GM23338 (cell line): ENCODE data around the gene TWSG1. TPM values are rescaled to one million over a fixed set of nuclear protein-coding genes. Genes with fewer than 3 reads are reported as not detected.
A peak's percentile ranks its signal among the peaks of the same experiment; 100 is the strongest.

Source experiments
- ATAC-seq: fragments of 200-7000 bp; cut with Tn5 transposase; 3 replicates; pipeline ENCODE4 v1.9.1; 2020
- DNase-seq: peaks from one replicate; pipeline ENCODE4 v3.0.0-alpha.2; 2015; ENCODE audit warnings: low spot score
- H2AFZ ChIP-seq: fragments of 200-600 bp; sonication (generic); 2 replicates; pipeline ENCODE4 v1.8.0; 2016; ENCODE audit warnings: antibody characterized with exemption, mild to moderate bottlenecking, moderate library complexity
- H3F3A ChIP-seq: fragments of 200-600 bp; sonication (generic); replicated peaks from 2 replicates; pipeline ENCODE4 v1.8.0; 2017; ENCODE audit warnings: antibody characterized with exemption, mixed run types, low read depth
- H3K27ac ChIP-seq: fragments of 200-600 bp; sonication (generic); 2 replicates; pipeline ENCODE4 v1.6.1; 2016; ENCODE audit warnings: low read depth
- H3K27me3 ChIP-seq: fragments of 200-600 bp; sonication (generic); 2 replicates; pipeline ENCODE4 v1.8.0; 2016; ENCODE audit warnings: mild to moderate bottlenecking, mixed run types, moderate library complexity; ENCODE audit not compliant: insufficient read depth
- H3K36me3 ChIP-seq: fragments of 200-600 bp; sonication (generic); 2 replicates; pipeline ENCODE4 v1.8.0; 2016; ENCODE audit warnings: mild to moderate bottlenecking; ENCODE audit not compliant: insufficient read depth
- H3K4me1 ChIP-seq: fragments of 200-600 bp; sonication (generic); 2 replicates; pipeline ENCODE4 v1.8.0; 2016; ENCODE audit warnings: mild to moderate bottlenecking, moderate library complexity; ENCODE audit not compliant: insufficient read depth
- H3K4me2 ChIP-seq: fragments of 200-600 bp; sonication (generic); 2 replicates; pipeline ENCODE4 v1.7.1; 2017; ENCODE audit warnings: mixed run types
- H3K4me3 ChIP-seq: fragments of 200-600 bp; sonication (generic); 2 replicates; pipeline ENCODE4 v1.6.1; 2016; ENCODE audit warnings: mixed run types
- H3K79me2 ChIP-seq: fragments of 200-600 bp; sonication (generic); replicated peaks from 2 replicates; pipeline ENCODE4 v1.8.0; 2017; ENCODE audit warnings: mild to moderate bottlenecking; ENCODE audit not compliant: insufficient read depth
- H3K9me2 ChIP-seq: fragments of 200-600 bp; sonication (generic); 2 replicates; pipeline ENCODE4 v1.8.0; 2017; ENCODE audit not compliant: insufficient read depth
- H4K20me1 ChIP-seq: fragments of 200-600 bp; sonication (generic); replicated peaks from 2 replicates; pipeline ENCODE4 v1.8.0; 2017; ENCODE audit warnings: mild to moderate bottlenecking; ENCODE audit not compliant: insufficient read depth
- H3K27ac Mint-ChIP-seq: 2 replicates; pipeline ENCODE4 v1.8.0; 2020; ENCODE audit warnings: inconsistent platforms, mild to moderate bottlenecking, moderate library complexity, mixed read lengths
- H3K27me3 Mint-ChIP-seq: 3 replicates; pipeline ENCODE4 v1.8.0; 2022; ENCODE audit warnings: low read depth, mild to moderate bottlenecking, moderate library complexity, mixed read lengths, inconsistent platforms; ENCODE audit not compliant: insufficient read depth, poor library complexity
- H3K36me3 Mint-ChIP-seq: 3 replicates; pipeline ENCODE4 v1.8.0; 2021; ENCODE audit warnings: low read depth, mild to moderate bottlenecking, inconsistent platforms, moderate library complexity, mixed read lengths
- H3K4me1 Mint-ChIP-seq: 3 replicates; pipeline ENCODE4 v1.8.0; 2020; ENCODE audit warnings: mild to moderate bottlenecking, inconsistent platforms, mixed read lengths
- H3K4me3 Mint-ChIP-seq: 3 replicates; pipeline ENCODE4 v1.8.0; 2021; ENCODE audit warnings: moderate library complexity, mild to moderate bottlenecking, inconsistent platforms, mixed read lengths
- H3K9me3 Mint-ChIP-seq: 3 replicates; pipeline ENCODE4 v1.8.0; 2020; ENCODE audit warnings: moderate library complexity, mild to moderate bottlenecking, inconsistent platforms, mixed read lengths
- EZH2 ChIP-seq: fragments of 200-600 bp; sonication (generic); IDR thresholded peaks from one replicate; pipeline ENCODE4 v1.8.0; 2017; ENCODE audit warnings: antibody characterized with exemption, mild to moderate bottlenecking, low read depth; ENCODE audit not compliant: unreplicated experiment
- JUNB ChIP-seq: IDR thresholded peaks from one replicate; pipeline ENCODE4 v1.6.1; 2016; ENCODE audit warnings: antibody characterized with exemption; ENCODE audit not compliant: unreplicated experiment
- NANOG ChIP-seq: IDR thresholded peaks from 2 replicates; pipeline ENCODE4 v1.6.1; 2016; ENCODE audit warnings: antibody characterized with exemption, borderline replicate concordance
- POLR2AphosphoS5 ChIP-seq: IDR thresholded peaks from 2 replicates; pipeline ENCODE4 v1.6.1; 2016; ENCODE audit warnings: antibody characterized with exemption, low read depth
- ZNF114 ChIP-seq: fragments of 250-450 bp; sonication (Bioruptor Pico); IDR thresholded peaks from 2 replicates; pipeline ENCODE4 v1.5.0; 2020; ENCODE audit warnings: mild to moderate bottlenecking, moderate library complexity
- ZNF331 ChIP-seq: fragments of 250-450 bp; sonication (Bioruptor Pico); IDR thresholded peaks from 2 replicates; pipeline ENCODE4 v1.5.0; 2020; ENCODE audit warnings: low read depth, mild to moderate bottlenecking, moderate library complexity
- polyA plus RNA-seq: library from polyadenylated mRNA; unstranded; fragments of >200 nt; fragmentation: Nextera tagmentation; extraction: Ambion mirVana; gene quantifications from 2 replicates; pipeline ENCODE4 v1.2.1, GENCODE V29; 2016
- total RNA-seq: library from RNA; depleted of rRNA; stranded (reverse); fragments of >200 nt; shearing (Covaris generic); gene quantifications from 2 replicates; pipeline ENCODE4 v1.2.3, GENCODE V29; 2014
- TF ChIP-seq, protein P1 (sequence below): IDR thresholded peaks from one replicate; pipeline ENCODE4 v1.6.1; 2018; ENCODE audit warnings: antibody characterized with exemption; ENCODE audit not compliant: unreplicated experiment
- TF ChIP-seq, protein P2 (sequence below), 2 experiments: fragments of 200-600 bp in 1 of 2; sonication (generic) in 1 of 2; conservative IDR thresholded peaks; 2 replicates each; pipeline versions ENCODE4 v1.5.1 to v1.6.1; 2016 to 2017; ENCODE audit warnings: antibody characterized with exemption in 2 of 2, low read depth in 2 of 2, mild to moderate bottlenecking in 2 of 2, moderate library complexity in 1 of 2

TWSG1 gene
- total and polyA plus RNA-seq, 2 experiments from 2014 or later = 11.5 to 29.1 TPM

DNA sequence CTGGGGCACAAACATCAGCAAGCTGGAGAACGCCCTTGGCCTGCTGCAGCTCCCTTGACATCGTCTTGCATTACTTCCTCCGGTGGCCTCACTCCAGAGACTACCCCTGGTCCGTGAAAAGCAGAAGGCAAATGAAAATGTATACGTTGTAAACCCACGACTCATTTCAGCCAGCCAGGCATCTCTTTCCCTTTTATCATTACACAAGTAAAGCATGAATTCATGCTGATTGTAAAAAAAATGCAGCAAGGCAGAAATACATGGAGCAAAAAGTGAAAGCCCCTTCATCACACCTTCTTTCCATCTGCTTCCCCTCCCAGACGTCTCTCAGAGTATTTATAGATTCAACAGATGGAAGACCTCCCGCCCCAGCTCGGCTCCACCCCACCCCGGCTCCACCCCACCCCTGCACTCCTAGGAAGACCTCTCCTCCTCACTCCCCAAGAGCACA is 99.1 kb downstream of the TWSG1 start (continued):
- TF ChIP-seq, protein P1, sequence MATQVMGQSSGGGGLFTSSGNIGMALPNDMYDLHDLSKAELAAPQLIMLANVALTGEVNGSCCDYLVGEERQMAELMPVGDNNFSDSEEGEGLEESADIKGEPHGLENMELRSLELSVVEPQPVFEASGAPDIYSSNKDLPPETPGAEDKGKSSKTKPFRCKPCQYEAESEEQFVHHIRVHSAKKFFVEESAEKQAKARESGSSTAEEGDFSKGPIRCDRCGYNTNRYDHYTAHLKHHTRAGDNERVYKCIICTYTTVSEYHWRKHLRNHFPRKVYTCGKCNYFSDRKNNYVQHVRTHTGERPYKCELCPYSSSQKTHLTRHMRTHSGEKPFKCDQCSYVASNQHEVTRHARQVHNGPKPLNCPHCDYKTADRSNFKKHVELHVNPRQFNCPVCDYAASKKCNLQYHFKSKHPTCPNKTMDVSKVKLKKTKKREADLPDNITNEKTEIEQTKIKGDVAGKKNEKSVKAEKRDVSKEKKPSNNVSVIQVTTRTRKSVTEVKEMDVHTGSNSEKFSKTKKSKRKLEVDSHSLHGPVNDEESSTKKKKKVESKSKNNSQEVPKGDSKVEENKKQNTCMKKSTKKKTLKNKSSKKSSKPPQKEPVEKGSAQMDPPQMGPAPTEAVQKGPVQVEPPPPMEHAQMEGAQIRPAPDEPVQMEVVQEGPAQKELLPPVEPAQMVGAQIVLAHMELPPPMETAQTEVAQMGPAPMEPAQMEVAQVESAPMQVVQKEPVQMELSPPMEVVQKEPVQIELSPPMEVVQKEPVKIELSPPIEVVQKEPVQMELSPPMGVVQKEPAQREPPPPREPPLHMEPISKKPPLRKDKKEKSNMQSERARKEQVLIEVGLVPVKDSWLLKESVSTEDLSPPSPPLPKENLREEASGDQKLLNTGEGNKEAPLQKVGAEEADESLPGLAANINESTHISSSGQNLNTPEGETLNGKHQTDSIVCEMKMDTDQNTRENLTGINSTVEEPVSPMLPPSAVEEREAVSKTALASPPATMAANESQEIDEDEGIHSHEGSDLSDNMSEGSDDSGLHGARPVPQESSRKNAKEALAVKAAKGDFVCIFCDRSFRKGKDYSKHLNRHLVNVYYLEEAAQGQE = no peak
- TF ChIP-seq POLR2AphosphoS5 = no peak
- no peak for TF ChIP-seq ZNF331 (CRISPR knock-in tag)
- no peak for TF ChIP-seq JUNB
- no peak for TF ChIP-seq EZH2
- TF ChIP-seq, protein P2, sequence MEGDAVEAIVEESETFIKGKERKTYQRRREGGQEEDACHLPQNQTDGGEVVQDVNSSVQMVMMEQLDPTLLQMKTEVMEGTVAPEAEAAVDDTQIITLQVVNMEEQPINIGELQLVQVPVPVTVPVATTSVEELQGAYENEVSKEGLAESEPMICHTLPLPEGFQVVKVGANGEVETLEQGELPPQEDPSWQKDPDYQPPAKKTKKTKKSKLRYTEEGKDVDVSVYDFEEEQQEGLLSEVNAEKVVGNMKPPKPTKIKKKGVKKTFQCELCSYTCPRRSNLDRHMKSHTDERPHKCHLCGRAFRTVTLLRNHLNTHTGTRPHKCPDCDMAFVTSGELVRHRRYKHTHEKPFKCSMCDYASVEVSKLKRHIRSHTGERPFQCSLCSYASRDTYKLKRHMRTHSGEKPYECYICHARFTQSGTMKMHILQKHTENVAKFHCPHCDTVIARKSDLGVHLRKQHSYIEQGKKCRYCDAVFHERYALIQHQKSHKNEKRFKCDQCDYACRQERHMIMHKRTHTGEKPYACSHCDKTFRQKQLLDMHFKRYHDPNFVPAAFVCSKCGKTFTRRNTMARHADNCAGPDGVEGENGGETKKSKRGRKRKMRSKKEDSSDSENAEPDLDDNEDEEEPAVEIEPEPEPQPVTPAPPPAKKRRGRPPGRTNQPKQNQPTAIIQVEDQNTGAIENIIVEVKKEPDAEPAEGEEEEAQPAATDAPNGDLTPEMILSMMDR (conservative IDR thresholded peaks at IDR 0.05; ENCODE audit: low read depth in 2 of 2) = no peak

DNA sequence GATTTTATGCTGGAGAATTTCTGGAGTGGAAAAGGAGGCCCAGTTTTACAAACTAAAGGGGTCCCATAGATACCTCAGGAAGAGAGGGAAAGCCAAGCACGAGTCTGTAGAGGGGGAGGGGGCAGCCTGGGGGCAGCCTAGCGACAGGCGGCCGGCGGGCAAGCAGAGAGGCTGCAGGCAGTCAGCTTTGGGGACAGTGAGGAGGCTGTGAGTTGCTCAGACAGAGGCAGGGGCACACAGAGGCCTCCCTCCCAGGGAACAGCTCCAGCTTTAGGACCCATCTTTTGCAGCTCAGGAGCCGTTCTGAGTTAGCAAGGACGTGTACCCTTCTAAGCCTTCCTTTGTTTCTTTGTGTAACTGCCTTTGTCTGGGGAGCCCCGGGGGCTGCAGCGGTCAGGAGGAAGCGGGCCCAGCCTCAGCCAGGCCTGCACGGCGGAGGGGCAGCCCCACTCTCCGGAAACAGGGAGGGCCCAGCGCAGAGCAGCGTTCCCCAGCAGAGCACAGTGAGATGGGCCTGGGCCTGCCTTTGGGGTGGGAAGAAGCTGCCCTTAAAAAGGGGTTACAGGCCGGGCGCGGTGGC is 99.6 kb downstream of the TWSG1 start:
- peak overlapping the region; percentile 93; the same call in 1 of the 2 replicates for H2AFZ ChIP-seq
- peak; percentile 24 for DNase-seq
- TF ChIP-seq JUNB = no peak
- no peak for TF ChIP-seq NANOG
- no peak for TF ChIP-seq ZNF331 (CRISPR knock-in tag)
- TF ChIP-seq, protein P2 (conservative IDR thresholded peaks at IDR 0.05; ENCODE audit: low read depth in 2 of 2) = no peak
- TF ChIP-seq ZNF114 (CRISPR knock-in tag) = no peak
- TF ChIP-seq POLR2AphosphoS5 = no peak
- TF ChIP-seq, protein P1 = no peak

More for the DNA sequence above, 99.6 kb downstream of the TWSG1 start:
- peaks cover 3% of the 10 kb centered on the region; the same call in 1 of the 2 replicates for H3K36me3 ChIP-seq
- Mint-ChIP-seq H3K36me3 (peaks cover 5% of the 10 kb centered on the region; the same call in 2 of the 3 replicates), H3K27me3 (peaks cover 7% of the 10 kb centered on the region), H3K9me3 (peaks cover 14% of the 10 kb centered on the region; the same call in 2 of the 3 replicates), H3K4me1 (peaks cover 8% of the 10 kb centered on the region), H3K4me3 (no peak overlapping the region), H3K27ac (no peak overlapping the region)
- ATAC-seq = peak; percentile 86
- H3K4me3 ChIP-seq = no peak overlapping the region
- no peaks in the 10 kb centered on the region for H3F3A ChIP-seq
- 0 out of 2 replicates have a peak, but pooled peaks cover 8% of the 10 kb centered on the region for H3K4me1 ChIP-seq
- H3K4me2 ChIP-seq = no peak overlapping the region
- no peaks in the 10 kb centered on the region for H3K9me2 ChIP-seq
- H3K79me2 ChIP-seq = no peaks in the 10 kb centered on the region
- H3K27me3 ChIP-seq = no peaks in the 10 kb centered on the region
- no peak overlapping the region for H3K27ac ChIP-seq
- no peaks in the 10 kb centered on the region for H4K20me1 ChIP-seq
